Thyroid gland (tissue), 4 donors: ENCODE measurements around the gene TMUB2. TPM values are rescaled to one million over a fixed set of nuclear protein-coding genes. Genes with fewer than 3 reads are reported as not detected.
A peak's percentile ranks its signal among the peaks of the same experiment; 100 is the strongest.

Experiments
- DNase-seq, 2 donors: peaks; one replicate each; pipeline ENCODE4 v3.0.0-alpha.2; 2019
- H3K27ac ChIP-seq, 3 donors: fragments of 200-600 bp; sonication (generic); 1 replicate in 2 of 3; 2 replicates in 1 of 3; pipeline ENCODE4 v1.5.1; 2016 to 2019; ENCODE audit warnings: mild to moderate bottlenecking in 1 of 3, moderate library complexity in 1 of 3
- H3K27me3 ChIP-seq: fragments of 200-600 bp; sonication (generic); one replicate; pipeline ENCODE4 v1.5.1; 2019
- H3K36me3 ChIP-seq, 2 donors: fragments of 200-600 bp; sonication (generic); one replicate each; pipeline ENCODE4 v1.5.1; 2016 to 2019
- H3K4me1 ChIP-seq, 2 donors: fragments of 200-600 bp; sonication (generic); one replicate each; pipeline ENCODE4 v1.5.1; 2017 to 2019
- H3K4me3 ChIP-seq, 3 donors: fragments of 200-600 bp; sonication (generic); replicated peaks in 1 of 3; 1 replicate in 2 of 3; 2 replicates in 1 of 3; pipeline ENCODE4 v1.5.1; 2016; ENCODE audit warnings: mild to moderate bottlenecking in 1 of 3
- H3K9me3 ChIP-seq: fragments of 200-600 bp; sonication (generic); one replicate; pipeline ENCODE4 v1.5.1; 2017
- CTCF ChIP-seq, 6 experiments: fragments of 200-600 bp in 3 of 6; fragments of 450-650 bp in 3 of 6; sonication (generic) in 3 of 6; IDR thresholded peaks; one replicate each; pipeline ENCODE4 v1.5.1; 2016 to 2019; ENCODE audit warnings: antibody characterized with exemption in 6 of 6, mild to moderate bottlenecking in 2 of 6, inconsistent platforms in 1 of 6, moderate library complexity in 1 of 6
- POLR2A ChIP-seq, 2 donors: fragments of 450-650 bp; IDR thresholded peaks; one replicate each; pipeline ENCODE4 v1.6.1; 2017; ENCODE audit warnings: antibody characterized with exemption in 2 of 2, mild to moderate bottlenecking in 2 of 2, moderate library complexity in 1 of 2
- WGBS, 2 donors: methylation state at CpG; one replicate each; pipeline ENCODE4 v1.1.5; 2017; 5-methylcytosine and 5-hydroxymethylcytosine counted together
- intact Hi-C: fragments of 100-400 bp; cut with DNase I; formaldehyde crosslinking; loops from one replicate; pipeline ENCODE4 v1.15.1; 2023
- total RNA-seq, 4 donors: library from RNA; depleted of rRNA; stranded (reverse); fragments of >200 nt; gene quantifications; one replicate each; pipeline ENCODE4 v1.2.3, GENCODE V29; 2016

TMUB2 gene
- total RNA-seq, 4 donors from 2014 or later, result 30.6 to 50.5 (median 44.6) TPM

- peak; percentile 84 to 88 for DNase-seq
- intact Hi-C loops, result loop anchor here (2.0 kb wide), 1 partner anchor 104 kb away; no protein-coding TSS in a partner anchor
Measured at GRCh38 chr17:44218344-44219107, 31.8 kb downstream of the TMUB2 start.

GRCh38 chr17:44219108-44219615 lies 32.4 kb downstream of the TMUB2 start:
- H3K36me3 ChIP-seq, result peaks cover 24 to 28% of the 10 kb centered on the region in 2 donors
- TF ChIP-seq CTCF (IDR thresholded peaks at IDR 0.05) (peak in 3 of 6 experiments; percentile 53 to 70 (median 60)), POLR2A (IDR thresholded peaks at IDR 0.05) (peak; percentile 5 to 69)
- intact Hi-C loops, result loop anchor here (2.0 kb wide), 1 partner anchor 104 kb away; no protein-coding TSS in a partner anchor

More at GRCh38 chr17:44218344-44219107, 31.8 kb downstream of the TMUB2 start:
- WGBS, 2 donors, result 0 to 1% methylated on average over 19 to 39 of the region's 89 CpGs
- no peaks in the 10 kb centered on the region for H3K9me3 ChIP-seq
- peaks cover 29 to 30% of the 10 kb centered on the region in 2 donors for H3K36me3 ChIP-seq
- H3K27ac ChIP-seq, result peak overlapping the region; percentile 97 to 99 (median 98)
- no peaks in the 10 kb centered on the region for H3K27me3 ChIP-seq
- TF ChIP-seq POLR2A (IDR thresholded peaks at IDR 0.05), result peak in 1 of 2 donors; percentile 63
- peak; percentile 30 to 74 (median 44) for TF ChIP-seq CTCF (IDR thresholded peaks at IDR 0.05)
- peak overlapping the region in 2 of 3 donors; percentile 75 to 88 for H3K4me3 ChIP-seq
- peaks cover 21 to 28% of the 10 kb centered on the region in 2 donors for H3K4me1 ChIP-seq

GRCh38 chr17:44219616-44220212 lies 32.9 kb downstream of the TMUB2 start, which contains the start of gene UBTF:
TSS of gene UBTF (minus strand) at chr17:44219675. CDS start at chr17:44218229, 1,446 bp downstream.
- Histone ChIP-seq H3K4me3 (peak within 1 kb of the TSS; percentile 75 to 96 (median 88)), H3K36me3 (peaks cover 18 to 22% of the 10 kb centered on the region in 2 donors), H3K4me1 (peaks cover 26 to 36% of the 10 kb centered on the region in 2 donors), H3K27me3 (no peaks in the 10 kb centered on the region), H3K27ac (peak within 1 kb of the TSS; percentile 97 to 99 (median 98)), H3K9me3 (no peaks in the 10 kb centered on the region)
- DNase-seq, result peak; percentile 73 to 80
- 2% methylated on average over 9 of the region's 76 CpGs; no CpG with 5 or more reads in 1 of the 2 donors for WGBS, 2 donors
- no peak for TF ChIP-seq POLR2A (IDR thresholded peaks at IDR 0.05)
- no peak for TF ChIP-seq CTCF (IDR thresholded peaks at IDR 0.05)
- intact Hi-C loops, result loop anchor here (2.0 kb wide), 1 partner anchor 103 kb away; no protein-coding TSS in a partner anchor

More at GRCh38 chr17:44219108-44219615, 32.4 kb downstream of the TMUB2 start:
- H3K27ac ChIP-seq, result peak overlapping the region; percentile 97 to 99 (median 98)
- H3K4me1 ChIP-seq, result peaks cover 26 to 35% of the 10 kb centered on the region in 2 donors
- no CpG with 5 or more reads among the region's 73 CpGs for WGBS, 2 donors
- peak overlapping the region; percentile 48 to 88 (median 75) for H3K4me3 ChIP-seq
- DNase-seq, result peak; percentile 72 to 74
- no peaks in the 10 kb centered on the region for H3K27me3 ChIP-seq
- H3K9me3 ChIP-seq, result no peaks in the 10 kb centered on the region

- TF ChIP-seq POLR2A (IDR thresholded peaks at IDR 0.05) (peak in 1 of 2 donors; percentile 7), CTCF (IDR thresholded peaks at IDR 0.05) (peak in 1 of 6 experiments; percentile 14)
- H3K27ac ChIP-seq, result peak overlapping the region; percentile 97 to 99 (median 98)
- intact Hi-C loops, result no loop called here
- H3K4me1 ChIP-seq, result peaks cover 26 to 36% of the 10 kb centered on the region in 2 donors
- H3K36me3 ChIP-seq, result peaks cover 11 to 15% of the 10 kb centered on the region in 2 donors
- WGBS, 2 donors, result 0% methylated on average over 51 to 77 of the region's 108 CpGs
- no peaks in the 10 kb centered on the region for H3K27me3 ChIP-seq
- DNase-seq, result peak; percentile 65
- peak overlapping the region; percentile 71 to 96 (median 88) for H3K4me3 ChIP-seq
- H3K9me3 ChIP-seq, result no peaks in the 10 kb centered on the region
Measured at GRCh38 chr17:44220213-44221083, 33.7 kb downstream of the TMUB2 start.
